ENCODE measurements around the gene OSBPL8.
"Not testable (repeated sequence)": the region's sequence is repeated elsewhere in the genome, so short reads cannot be mapped to it uniquely, and the experiment has no call there.

OSBPL8 gene

GRCh38 chr12:76420222-76420621 lies 139.3 kb downstream of the OSBPL8 start:
- DNase-seq (ENCODE audit: low read depth), result no peak

- no peak for DNase-seq (ENCODE audit: low read depth)
Measured at GRCh38 chr12:76417116-76417515, 142.5 kb downstream of the OSBPL8 start.

- no peak for DNase-seq (ENCODE audit: low read depth)
Measured at GRCh38 chr12:76413121-76413520, 146.4 kb downstream of the OSBPL8 start.

- no peak for DNase-seq (ENCODE audit: low read depth)
Measured at GRCh38 chr12:76410781-76411180, 148.8 kb downstream of the OSBPL8 start.

- no peak for DNase-seq (ENCODE audit: low read depth)
Measured at GRCh38 chr12:76410371-76410770, 149.2 kb downstream of the OSBPL8 start.

GRCh38 chr12:76409074-76409473 lies 150.5 kb downstream of the OSBPL8 start:
- no peak for DNase-seq (ENCODE audit: low read depth)

- no peak for DNase-seq (ENCODE audit: low read depth)
Measured at GRCh38 chr12:76407710-76408109, 151.9 kb downstream of the OSBPL8 start.

GRCh38 chr12:76402259-76402658 lies 157.3 kb downstream of the OSBPL8 start:
- peak; percentile 9 for DNase-seq (ENCODE audit: low read depth)

GRCh38 chr12:76400136-76400535 lies 159.4 kb downstream of the OSBPL8 start:
- DNase-seq (ENCODE audit: low read depth), result no peak

- no peak for DNase-seq (ENCODE audit: low read depth)
Measured at GRCh38 chr12:76399040-76399439, 160.5 kb downstream of the OSBPL8 start.

GRCh38 chr12:76398106-76398505 lies 161.5 kb downstream of the OSBPL8 start:
- no peak for DNase-seq (ENCODE audit: low read depth)

GRCh38 chr12:76391461-76391860 lies 168.1 kb downstream of the OSBPL8 start:
- DNase-seq (ENCODE audit: low read depth), result no peak

GRCh38 chr12:76387614-76388013 lies 172.0 kb downstream of the OSBPL8 start:
- DNase-seq (ENCODE audit: low read depth), result no peak

GRCh38 chr12:76384560-76384959 lies 175.0 kb downstream of the OSBPL8 start:
- DNase-seq (ENCODE audit: low read depth), result no peak

- DNase-seq (ENCODE audit: low read depth), result no peak
Measured at GRCh38 chr12:76383988-76384387, 175.6 kb downstream of the OSBPL8 start.

- DNase-seq (ENCODE audit: low read depth), result no peak
Measured at GRCh38 chr12:76379261-76379660, 180.3 kb downstream of the OSBPL8 start.

GRCh38 chr12:76376876-76377275 lies 182.7 kb downstream of the OSBPL8 start:
- DNase-seq (ENCODE audit: low read depth), result not testable (repeated sequence)

- no peak for DNase-seq (ENCODE audit: low read depth)
Measured at GRCh38 chr12:76375939-76376338, 183.6 kb downstream of the OSBPL8 start.

GRCh38 chr12:76375470-76375869 lies 184.1 kb downstream of the OSBPL8 start:
- no peak for DNase-seq (ENCODE audit: low read depth)

- no peak for DNase-seq (ENCODE audit: low read depth)
Measured at GRCh38 chr12:76374386-76375020, 185.1 kb downstream of the OSBPL8 start.

GRCh38 chr12:76368230-76368629 lies 191.3 kb downstream of the OSBPL8 start:
- DNase-seq (ENCODE audit: low read depth), result no peak

- DNase-seq (ENCODE audit: low read depth), result no peak
Measured at GRCh38 chr12:76366163-76366562, 193.4 kb downstream of the OSBPL8 start.

GRCh38 chr12:76364131-76364530 lies 195.4 kb downstream of the OSBPL8 start:
- DNase-seq (ENCODE audit: low read depth), result not testable (repeated sequence)

- DNase-seq (ENCODE audit: low read depth), result no peak
Measured at GRCh38 chr12:76360316-76360715, 199.3 kb downstream of the OSBPL8 start.
